Panc1 (cell line): ENCODE data around the gene FAM124B. TPM values are rescaled to one million over a fixed set of nuclear protein-coding genes. Genes with fewer than 3 reads are reported as not detected.

Experiments used
- ATAC-seq: fragments of 200-7000 bp; cut with Tn5 transposase; 2 replicates; pipeline ENCODE4 v1.9.1; 2020; ENCODE audit warnings: mild to moderate bottlenecking, moderate library complexity
- BruUV-seq: library from RNA; stranded (reverse); fragments of 400-500 nt; replicated peaks from 2 replicates; lab custom pipeline; 2021; lab: Mats Ljungman, UMichigan
- CTCF ChIA-PET: fragments of 300-600 bp; sonication (Branson Sonifier 250); formaldehyde crosslinking; loops from one replicate; lab custom pipeline; 2022; ENCODE audit warnings: antibody characterized with exemption; lab: Charles Lee
- POLR2A ChIA-PET: fragments of 300-600 bp; sonication (Branson Sonifier 250); formaldehyde crosslinking; loops from one replicate; lab custom pipeline; 2022; ENCODE audit warnings: antibody characterized with exemption; lab: Charles Lee
- DNase-seq: peaks from one replicate; pipeline ENCODE4 v3.0.0-alpha.2; 2010; ENCODE audit warnings: low read depth, low spot score
- H3K27ac ChIP-seq: 2 replicates; pipeline ENCODE4 v1.5.1; 2011; ENCODE audit warnings: mild to moderate bottlenecking, low read length, inconsistent platforms
- H3K27me3 ChIP-seq: fragments of 200-500 bp; sonication (Bioruptor generic); 2 replicates; pipeline ENCODE4 v1.6.0; 2014; ENCODE audit warnings: low read length, inconsistent platforms; ENCODE audit not compliant: control insufficient read depth, insufficient read depth
- H3K36me3 ChIP-seq: fragments of 200-500 bp; sonication (Bioruptor generic); 2 replicates; pipeline ENCODE4 v1.5.1; 2014; ENCODE audit warnings: inconsistent platforms, mild to moderate bottlenecking, low read length, moderate library complexity; ENCODE audit not compliant: control insufficient read depth, insufficient read depth
- H3K4me1 ChIP-seq: 2 replicates; pipeline ENCODE4 v1.5.1; 2011; ENCODE audit warnings: inconsistent platforms, mild to moderate bottlenecking, low read length, moderate library complexity; ENCODE audit not compliant: control insufficient read depth, insufficient read depth
- H3K4me3 ChIP-seq, 2 experiments: 2 replicates each; pipeline ENCODE4 v1.5.1; 2011 to 2012; ENCODE audit warnings: low read depth in 2 of 2, low read length in 2 of 2, mild to moderate bottlenecking in 2 of 2, inconsistent platforms in 1 of 2, moderate library complexity in 1 of 2
- H3K9me3 ChIP-seq: fragments of 200-500 bp; sonication (Bioruptor generic); 2 replicates; pipeline ENCODE4 v1.5.1; 2014; ENCODE audit warnings: low read depth, mild to moderate bottlenecking, inconsistent platforms, low read length, moderate library complexity; ENCODE audit not compliant: control insufficient read depth, insufficient read depth
- POLR2AphosphoS5 ChIP-seq: IDR thresholded peaks from 2 replicates; pipeline ENCODE4 v1.6.1; 2012; ENCODE audit warnings: mild to moderate bottlenecking, low read depth, low read length, moderate library complexity
- REST ChIP-seq, 2 experiments: IDR thresholded peaks; 2 replicates each; pipeline ENCODE4 v1.6.1; 2011 to 2012; ENCODE audit warnings: low read depth in 2 of 2, control low read depth in 1 of 2, low read length in 1 of 2, mild to moderate bottlenecking in 1 of 2, moderate library complexity in 1 of 2; ENCODE audit not compliant: insufficient read depth in 1 of 2
- SIN3A ChIP-seq: IDR thresholded peaks from 2 replicates; pipeline ENCODE4 v1.6.1; 2012; ENCODE audit warnings: low read depth, mild to moderate bottlenecking, low read length, moderate library complexity, borderline replicate concordance; ENCODE audit not compliant: insufficient read depth
- TCF7L2 ChIP-seq: IDR thresholded peaks from 2 replicates; pipeline ENCODE4 v1.6.1; 2011; ENCODE audit warnings: mild to moderate bottlenecking, low read depth, low read length, inconsistent platforms
- in situ Hi-C: cut with HindIII; loops from 2 replicates; pipeline ENCODE4 v1.10.0; 2016; ENCODE audit warnings: low sequenced_read_pairs, low pct_unique_long_range_greater_than_20kb
- intact Hi-C: fragments of 100-400 bp; cut with micrococcal nuclease; formaldehyde crosslinking; loops from one replicate; pipeline ENCODE4 v1.10.0; 2022; ENCODE audit not compliant: unreplicated experiment
- total RNA-seq: library from RNA; stranded (reverse); gene quantifications from one replicate; pipeline ENCODE4 v1.2.1, GENCODE V29; 2021; ENCODE audit not compliant: unreplicated experiment
- TF ChIP-seq, protein P1 (sequence below): fragments of 450-650 bp; IDR thresholded peaks from 2 replicates; pipeline ENCODE4 v1.5.1; 2017; ENCODE audit warnings: mild to moderate bottlenecking

The FAM124B gene
- total RNA-seq, 1 experiment from 2014 or later: 0.08 TPM

- Histone ChIP-seq H3K9me3 (no peaks in the 10 kb centered on the region), H3K27me3 (no peaks in the 10 kb centered on the region), H3K4me1 (no peaks in the 10 kb centered on the region), H3K4me3 (no peak overlapping the region), H3K27ac (no peak overlapping the region), H3K36me3 (no peaks in the 10 kb centered on the region)
- TF ChIP-seq TCF7L2: no peak
- no peak for TF ChIP-seq POLR2AphosphoS5
- TF ChIP-seq, protein P1, sequence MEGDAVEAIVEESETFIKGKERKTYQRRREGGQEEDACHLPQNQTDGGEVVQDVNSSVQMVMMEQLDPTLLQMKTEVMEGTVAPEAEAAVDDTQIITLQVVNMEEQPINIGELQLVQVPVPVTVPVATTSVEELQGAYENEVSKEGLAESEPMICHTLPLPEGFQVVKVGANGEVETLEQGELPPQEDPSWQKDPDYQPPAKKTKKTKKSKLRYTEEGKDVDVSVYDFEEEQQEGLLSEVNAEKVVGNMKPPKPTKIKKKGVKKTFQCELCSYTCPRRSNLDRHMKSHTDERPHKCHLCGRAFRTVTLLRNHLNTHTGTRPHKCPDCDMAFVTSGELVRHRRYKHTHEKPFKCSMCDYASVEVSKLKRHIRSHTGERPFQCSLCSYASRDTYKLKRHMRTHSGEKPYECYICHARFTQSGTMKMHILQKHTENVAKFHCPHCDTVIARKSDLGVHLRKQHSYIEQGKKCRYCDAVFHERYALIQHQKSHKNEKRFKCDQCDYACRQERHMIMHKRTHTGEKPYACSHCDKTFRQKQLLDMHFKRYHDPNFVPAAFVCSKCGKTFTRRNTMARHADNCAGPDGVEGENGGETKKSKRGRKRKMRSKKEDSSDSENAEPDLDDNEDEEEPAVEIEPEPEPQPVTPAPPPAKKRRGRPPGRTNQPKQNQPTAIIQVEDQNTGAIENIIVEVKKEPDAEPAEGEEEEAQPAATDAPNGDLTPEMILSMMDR: no peak
- TF ChIP-seq SIN3A: no peak
- no peak for TF ChIP-seq REST (IDR thresholded peaks at IDR 0.05; ENCODE audit: insufficient read depth in 1 of 2, low read depth in 2 of 2, low read length in 1 of 2)
- ChIA-PET CTCF (no interaction called here), POLR2A (no interaction called here)
- intact Hi-C loops (no loop called here), in situ Hi-C loops (no loop called here)
- no peak for DNase-seq
- ATAC-seq: no peak
- no TSS peak for BruUV-seq
These were observed 34.7 kb upstream of the FAM124B start for GRCh38 chr2:224436634-224437033.

- Histone ChIP-seq H3K27me3 (no peaks in the 10 kb centered on the region), H3K36me3 (no peaks in the 10 kb centered on the region), H3K27ac (no peak overlapping the region), H3K9me3 (no peaks in the 10 kb centered on the region), H3K4me1 (no peaks in the 10 kb centered on the region), H3K4me3 (no peak overlapping the region)
- TF ChIP-seq TCF7L2 (no peak), REST (IDR thresholded peaks at IDR 0.05; ENCODE audit: insufficient read depth in 1 of 2, low read depth in 2 of 2, low read length in 1 of 2) (no peak), POLR2AphosphoS5 (no peak), SIN3A (no peak)
- TF ChIP-seq, protein P1: no peak
- ChIA-PET POLR2A (no interaction called here), CTCF (no interaction called here)
- ATAC-seq (no peak), DNase-seq (no peak)
- BruUV-seq: no TSS peak
- intact Hi-C loops (no loop called here), in situ Hi-C loops (no loop called here)
These were observed 32.7 kb upstream of the FAM124B start for GRCh38 chr2:224434618-224435017.
